ENCODE data around the gene RFLNA.

DNA sequence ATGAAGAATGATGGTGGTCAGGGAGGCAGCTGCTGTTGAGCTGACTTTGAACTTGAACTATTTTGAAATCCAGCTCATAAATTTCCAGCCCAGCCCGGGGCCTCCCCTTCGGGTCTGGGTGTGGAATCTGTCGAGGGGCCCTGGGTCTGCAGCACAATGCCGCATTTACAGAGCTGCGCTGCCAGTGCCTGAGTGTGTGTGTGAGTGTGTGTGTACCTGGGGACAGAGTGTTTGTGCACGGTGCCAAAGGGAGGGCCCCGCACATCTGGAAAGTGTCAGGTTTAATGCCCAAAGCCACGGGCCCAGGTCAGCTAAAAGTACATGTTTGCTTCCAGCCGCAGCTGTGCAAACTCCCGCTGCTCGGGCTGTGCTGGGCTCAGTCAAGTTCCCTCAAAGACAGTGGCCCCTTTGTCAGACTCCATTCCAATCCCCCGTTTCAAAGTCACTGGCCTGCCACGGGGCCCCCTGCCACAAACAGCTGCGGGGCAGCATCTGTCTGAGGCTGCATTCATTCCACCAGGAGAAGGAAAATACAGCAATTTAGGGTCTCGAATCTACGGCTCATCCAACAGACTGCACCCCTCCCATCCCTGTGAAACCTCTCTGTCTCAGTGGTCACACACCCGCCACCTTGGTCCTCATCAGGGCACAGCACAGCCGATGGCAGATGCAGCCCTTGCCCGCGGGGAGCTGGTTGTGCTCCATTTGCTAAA, 16.3 kb upstream of the RFLNA start:
- TF ChIP-seq, protein P1, sequence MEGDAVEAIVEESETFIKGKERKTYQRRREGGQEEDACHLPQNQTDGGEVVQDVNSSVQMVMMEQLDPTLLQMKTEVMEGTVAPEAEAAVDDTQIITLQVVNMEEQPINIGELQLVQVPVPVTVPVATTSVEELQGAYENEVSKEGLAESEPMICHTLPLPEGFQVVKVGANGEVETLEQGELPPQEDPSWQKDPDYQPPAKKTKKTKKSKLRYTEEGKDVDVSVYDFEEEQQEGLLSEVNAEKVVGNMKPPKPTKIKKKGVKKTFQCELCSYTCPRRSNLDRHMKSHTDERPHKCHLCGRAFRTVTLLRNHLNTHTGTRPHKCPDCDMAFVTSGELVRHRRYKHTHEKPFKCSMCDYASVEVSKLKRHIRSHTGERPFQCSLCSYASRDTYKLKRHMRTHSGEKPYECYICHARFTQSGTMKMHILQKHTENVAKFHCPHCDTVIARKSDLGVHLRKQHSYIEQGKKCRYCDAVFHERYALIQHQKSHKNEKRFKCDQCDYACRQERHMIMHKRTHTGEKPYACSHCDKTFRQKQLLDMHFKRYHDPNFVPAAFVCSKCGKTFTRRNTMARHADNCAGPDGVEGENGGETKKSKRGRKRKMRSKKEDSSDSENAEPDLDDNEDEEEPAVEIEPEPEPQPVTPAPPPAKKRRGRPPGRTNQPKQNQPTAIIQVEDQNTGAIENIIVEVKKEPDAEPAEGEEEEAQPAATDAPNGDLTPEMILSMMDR (IDR thresholded peaks at IDR 0.05), result no peak
- TF ChIP-seq POLR2A (IDR thresholded peaks at IDR 0.05) (no peak), POLR2AphosphoS5 (IDR thresholded peaks at IDR 0.05) (no peak), EP300 (IDR thresholded peaks at IDR 0.05) (no peak)
